Heart left ventricle (tissue), 16 donors: ENCODE results near the gene USP12. TPM values are rescaled to one million over a fixed set of nuclear protein-coding genes. Genes with fewer than 3 reads are reported as not detected.
"Not testable (repeated sequence)": the region's sequence is repeated elsewhere in the genome, so short reads cannot be mapped to it uniquely, and the experiment has no call there.

ENCODE experiments used
- ATAC-seq, 4 donors: fragments of 200-7000 bp; cut with Tn5 transposase; one replicate each; pipeline ENCODE4 v1.9.1; 2020 to 2022; ENCODE audit warnings: moderate library complexity in 4 of 4, mild to moderate bottlenecking in 3 of 4, moderate number of reproducible peaks in 1 of 4
- DNase-seq, 5 donors: peaks; one replicate each; pipeline ENCODE4 v3.0.0-alpha.2; 2020
- H3K27ac ChIP-seq, 12 donors: fragments of 200-600 bp; sonication (generic) in 4 of 12; one replicate each; pipeline versions ENCODE4 v1.5.0 to v1.8.0; 2016 to 2022; ENCODE audit warnings: mild to moderate bottlenecking in 2 of 12
- H3K27me3 ChIP-seq, 9 donors: fragments of 200-600 bp; sonication (generic) in 2 of 9; one replicate each; pipeline versions ENCODE4 v1.5.1 to v1.8.0; 2016 to 2022; ENCODE audit warnings: mild to moderate bottlenecking in 3 of 9
- H3K36me3 ChIP-seq, 9 donors: fragments of 200-600 bp; sonication (generic) in 2 of 9; one replicate each; pipeline versions ENCODE4 v1.5.0 to v1.8.0; 2018 to 2022; ENCODE audit warnings: mild to moderate bottlenecking in 2 of 9
- H3K4me1 ChIP-seq, 12 donors: fragments of 200-600 bp; sonication (generic) in 4 of 12; one replicate each; pipeline versions ENCODE4 v1.5.0 to v1.8.0; 2016 to 2022; ENCODE audit warnings: mild to moderate bottlenecking in 3 of 12
- H3K4me3 ChIP-seq, 12 donors: fragments of 200-600 bp; sonication (generic) in 4 of 12; one replicate each; pipeline versions ENCODE4 v1.5.0 to v1.8.0; 2017 to 2022; ENCODE audit warnings: mild to moderate bottlenecking in 9 of 12, moderate library complexity in 4 of 12
- H3K9me3 ChIP-seq, 12 donors: fragments of 200-600 bp; sonication (generic) in 4 of 12; one replicate each; pipeline versions ENCODE4 v1.5.0 to v1.8.0; 2016 to 2022; ENCODE audit warnings: mild to moderate bottlenecking in 1 of 12
- CTCF ChIP-seq, 12 donors: fragments of 200-600 bp; sonication (generic) in 4 of 12; IDR thresholded peaks; one replicate each; pipeline versions ENCODE4 v1.5.0 to v1.8.0; 2018 to 2022; ENCODE audit warnings: antibody characterized with exemption in 12 of 12, mild to moderate bottlenecking in 5 of 12
- POLR2A ChIP-seq, 2 donors: fragments of 450-650 bp; IDR thresholded peaks; one replicate each; pipeline ENCODE4 v1.6.1; 2017; ENCODE audit warnings: antibody characterized with exemption in 2 of 2, mild to moderate bottlenecking in 2 of 2, moderate library complexity in 2 of 2
- WGBS, 4 donors: extraction: QIAGEN DNeasy Blood & Tissue Kit in 2 of 4; methylation state at CpG; one replicate each; pipeline versions ENCODE4 v1.1.5 to v1.1.7; 2013 to 2018; 5-methylcytosine and 5-hydroxymethylcytosine counted together
- intact Hi-C, 10 donors: fragments of 100-400 bp; cut with DNase I; formaldehyde crosslinking; loops; one replicate each; pipeline versions ENCODE4 v1.11.1 to v1.14.2; 2022
- polyA plus RNA-seq, 2 donors: library from polyadenylated mRNA; stranded (reverse); fragments of 200-250 nt; gene quantifications; one replicate each; pipeline ENCODE4 v1.2.3, GENCODE V29; 2013
- total RNA-seq, 9 donors: library from RNA; depleted of rRNA in 2 of 9; stranded (reverse); fragments of >200 nt in 2 of 9; fragmentation: NEBNext Ultra II Directional in 3 of 9; extraction: Animal tissue kit (Norgen Biotek cat#: 25700) in 3 of 9; gene quantifications; one replicate each; pipeline versions ENCODE4 v1.1.0 to v1.2.4, GENCODE V29; 2016 to 2023
- donor health status: ischemic (EF 13 %, LVEDD 7.1; RV severe dilation, severe dysfunction).
- donor health status: healthy with polysubstance abuse.
- donor health status: DM: no; HTN: yes; CAD: no.
- donor health status: DM: no; HTN: no; CAD: no.
- donor health status: ischemic (EF 25% LVEDD 6.9; RV normal size, moderate dysfunction).
- donor health status: ischemic (EF 25% LVEDD 5.7; RV mildly dilated, moderate dysfunction).
- donor health status: healthy.
- donor health status: DM: yes; HTN: yes; CAD: no.
- donor health status: ischemic (EF 35%, LVEDD 5.7; RV mildly dilated, moderate dysfunction).
- donor health status: nonischemic (EF 11% LVEDD 7.7; RV severe dilation, severe dysfunction).
- donor health status: DM: yes; HTN: yes; CAD: no.
- donor health status: PGD.
- donor health status: ischemic (EF 29% LVEDD 5.4; RV normal size, mild dysfunction).
- donor health status: nonischemic (EF 23%, LVEDD 6.1; RV moderate dilation, normal function).

The USP12 gene
- total and polyA plus RNA-seq, 11 donors: 5.1 to 35.4 (median 20.8) TPM

DNA sequence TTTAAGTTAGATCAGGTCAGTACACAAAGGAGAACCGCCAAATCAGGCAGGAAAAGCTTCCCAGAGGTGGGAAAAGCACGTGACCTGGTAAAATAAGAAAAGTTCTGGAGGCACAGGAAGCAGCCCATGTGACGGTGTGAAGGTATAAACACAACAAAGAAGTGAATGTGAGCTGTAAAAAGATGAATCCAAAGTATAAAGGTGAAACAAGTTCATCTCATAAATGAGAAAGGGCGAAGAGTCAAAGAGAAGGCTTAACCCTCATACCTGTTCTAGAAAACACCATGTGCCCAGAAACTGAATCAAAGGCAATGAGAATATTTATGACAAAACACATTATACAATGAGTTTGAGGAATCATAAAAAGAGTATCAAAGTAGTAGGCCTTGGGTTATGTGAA is 47.0 kb downstream of the USP12 start:
- no peak for TF ChIP-seq POLR2A (IDR thresholded peaks at IDR 0.05)
- TF ChIP-seq CTCF (IDR thresholded peaks at IDR 0.05): no peak
- DNase-seq (no peak), ATAC-seq (no peak)
- 74 to 84% (median 76%) methylated on average over 4 of the region's 4 CpGs for WGBS, 4 donors
- Histone ChIP-seq H3K9me3 (peaks cover 0 to 8% (median 0%) of the 10 kb centered on the region in 12 donors), H3K4me1 (peaks cover 2 to 42% (median 28%) of the 10 kb centered on the region in 12 donors), H3K36me3 (no peaks in the 10 kb centered on the region), H3K27me3 (no peaks in the 10 kb centered on the region), H3K27ac (no peak overlapping the region), H3K4me3 (no peak overlapping the region)
- intact Hi-C loops: no loop called here

DNA sequence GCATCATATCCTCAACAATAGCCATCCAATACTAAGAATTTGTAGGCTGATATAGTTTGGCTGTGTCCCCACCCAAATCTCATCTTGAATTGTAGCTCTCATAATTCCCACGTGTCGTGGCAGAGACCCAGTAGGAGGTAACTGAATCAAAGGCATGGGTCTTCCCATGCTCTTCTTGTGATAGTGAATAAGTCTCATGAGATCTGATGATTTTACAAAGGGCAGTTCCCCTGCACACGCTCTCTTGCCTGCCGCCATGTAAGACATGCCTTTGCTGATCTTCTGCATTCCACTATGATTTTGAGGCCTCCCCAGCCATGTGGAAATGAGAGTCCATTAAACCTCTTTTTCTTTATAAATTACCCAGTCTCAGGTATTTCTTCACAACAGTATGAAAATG is 48.2 kb downstream of the USP12 start:
- H3K9me3 ChIP-seq, H3K36me3 ChIP-seq, intact Hi-C loops, H3K27me3 ChIP-seq, DNase-seq, ATAC-seq, H3K27ac ChIP-seq, H3K4me3 ChIP-seq: not testable (repeated sequence)
- WGBS, 4 donors: 94 to 99% (median 97%) methylated on average over 4 of the region's 4 CpGs
- peaks cover 2 to 49% (median 28%) of the 10 kb centered on the region in 12 donors for H3K4me1 ChIP-seq

DNA sequence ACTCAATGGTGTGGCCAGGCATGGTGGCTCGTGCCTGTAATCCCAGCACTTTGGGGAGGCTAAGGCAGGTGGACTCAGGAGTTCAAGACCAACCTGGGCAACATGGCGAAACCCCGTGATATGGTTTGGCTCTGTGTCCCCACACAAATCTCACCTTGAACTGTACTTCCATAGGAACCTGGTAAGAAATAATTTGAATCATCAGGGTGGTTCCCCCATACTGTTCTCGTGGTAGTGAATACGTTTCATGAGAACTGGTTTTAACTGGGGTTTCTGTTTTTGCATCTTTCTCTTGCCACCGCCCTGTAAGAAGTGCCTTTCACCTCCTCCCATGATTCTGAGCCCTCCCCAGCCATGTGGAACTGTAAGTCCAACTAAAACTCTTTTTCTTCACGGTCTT is 49.6 kb downstream of the USP12 start:
- Histone ChIP-seq H3K36me3 (no peaks in the 10 kb centered on the region), H3K4me3 (no peak overlapping the region), H3K27me3 (no peaks in the 10 kb centered on the region), H3K4me1 (peaks cover 4 to 48% (median 22%) of the 10 kb centered on the region in 12 donors), H3K9me3 (peaks cover 0 to 5% (median 0%) of the 10 kb centered on the region in 12 donors), H3K27ac (no peak overlapping the region)
- WGBS, 4 donors: 96 to 100% (median 99%) methylated on average over 7 of the region's 7 CpGs
- no peak for ATAC-seq
- intact Hi-C loops: no loop called here
- DNase-seq: no peak
- TF ChIP-seq POLR2A (IDR thresholded peaks at IDR 0.05): no peak

DNA sequence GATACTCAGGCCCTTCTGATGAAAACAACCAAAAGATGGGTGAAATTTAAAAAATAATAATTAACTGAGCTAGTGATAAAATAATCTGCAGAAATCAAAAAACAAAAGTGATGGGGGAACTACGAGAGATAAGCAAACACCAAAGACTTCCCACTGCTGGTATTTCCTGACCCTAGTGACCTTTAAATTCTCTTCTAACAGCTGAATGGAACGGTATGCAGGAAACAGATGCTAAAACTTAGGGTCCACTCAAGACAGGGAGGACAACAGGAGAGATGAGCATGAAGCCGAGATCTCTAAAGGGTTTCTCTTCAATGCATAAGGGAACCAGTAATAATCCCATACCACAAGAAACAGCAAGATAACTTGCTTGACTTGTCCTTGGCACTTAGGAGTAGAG is 50.8 kb downstream of the USP12 start:
- Histone ChIP-seq H3K4me1 (peaks cover 4 to 45% (median 17%) of the 10 kb centered on the region in 12 donors), H3K36me3 (peaks cover 0 to 4% (median 1%) of the 10 kb centered on the region in 9 donors), H3K27me3 (no peaks in the 10 kb centered on the region), H3K9me3 (peaks cover 0 to 5% (median 0%) of the 10 kb centered on the region in 12 donors), H3K27ac (peak overlapping the region in 2 of 12 donors; percentile 9 to 14), H3K4me3 (no peak overlapping the region)
- DNase-seq (no peak), ATAC-seq (no peak)
- TF ChIP-seq POLR2A (IDR thresholded peaks at IDR 0.05) (no peak), CTCF (IDR thresholded peaks at IDR 0.05) (no peak)
- intact Hi-C loops: no loop called here
- WGBS, 4 donors: 28 to 43% (median 30%) methylated on average over 3 of the region's 3 CpGs

GRCh38 chr13:27120011-27120410 is 51.6 kb downstream of the USP12 start:
- ATAC-seq (no peak), DNase-seq (no peak)
- Histone ChIP-seq H3K36me3 (peaks cover 0 to 12% (median 9%) of the 10 kb centered on the region in 9 donors), H3K27me3 (no peaks in the 10 kb centered on the region), H3K4me3 (no peak overlapping the region), H3K27ac (no peak overlapping the region), H3K9me3 (peaks cover 0 to 5% (median 0%) of the 10 kb centered on the region in 12 donors), H3K4me1 (peaks cover 0 to 45% (median 17%) of the 10 kb centered on the region in 12 donors)
- 95 to 98% (median 96%) methylated on average over 3 of the region's 3 CpGs for WGBS, 4 donors
- intact Hi-C loops: no loop called here
- TF ChIP-seq POLR2A (IDR thresholded peaks at IDR 0.05) (no peak), CTCF (IDR thresholded peaks at IDR 0.05) (no peak)
